HG03354 (cell line): Measurements from ENCODE around the gene FSTL3.
"Not testable (repeated sequence)": the region's sequence is repeated elsewhere in the genome, so short reads cannot be mapped to it uniquely, and the experiment has no call there.

Source experiments
- ATAC-seq: cut with Tn5 transposase; IDR thresholded peaks from one replicate; pipeline ENCODE4 v1.9.1; 2021; ENCODE audit warnings: mild to moderate bottlenecking; ENCODE audit not compliant: unreplicated experiment, poor library complexity, severe bottlenecking

FSTL3 gene

DNA sequence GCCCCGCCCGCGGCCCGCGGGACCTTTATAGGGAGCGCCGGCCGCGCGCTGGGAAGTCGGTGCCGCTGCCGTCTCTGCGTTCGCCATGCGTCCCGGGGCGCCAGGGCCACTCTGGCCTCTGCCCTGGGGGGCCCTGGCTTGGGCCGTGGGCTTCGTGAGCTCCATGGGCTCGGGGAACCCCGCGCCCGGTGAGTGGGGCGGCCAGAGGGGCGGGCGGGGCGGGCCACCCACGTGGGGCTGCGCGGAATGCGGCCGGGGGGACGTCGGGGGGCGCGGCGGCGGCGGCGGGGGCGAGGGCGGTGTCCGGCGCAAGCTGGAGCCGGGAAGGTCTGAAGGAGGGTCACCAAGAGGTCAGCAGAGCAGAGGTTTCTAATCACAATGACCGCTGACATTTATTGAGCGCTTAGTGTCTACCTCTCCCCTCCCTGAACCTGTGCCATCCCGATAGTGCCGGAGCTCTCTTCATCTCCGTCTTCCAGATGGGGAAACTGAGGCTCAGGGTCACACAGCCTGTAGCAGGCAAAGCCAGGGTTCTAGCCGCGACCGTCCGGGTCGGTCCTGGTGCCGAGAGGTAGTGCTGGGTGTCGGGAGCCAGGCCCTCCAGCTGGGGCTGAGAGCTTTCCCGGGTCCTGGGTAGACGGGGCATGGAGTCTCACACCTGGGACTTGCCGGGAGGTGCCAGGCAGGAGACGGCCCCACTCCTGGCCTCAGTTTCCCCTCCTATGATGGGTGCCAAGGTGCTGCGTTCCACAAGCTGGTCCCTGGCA is at the start of gene FSTL3:
TSS of gene FSTL3 (plus strand) at position 54 of the 767 bp plus-strand sequence. CDS start at position 86, 32 bp downstream.
- no peak for ATAC-seq

GRCh38 chr19:626566-626965 is 49.6 kb upstream of the FSTL3 start:
- not testable (repeated sequence) for ATAC-seq

DNA sequence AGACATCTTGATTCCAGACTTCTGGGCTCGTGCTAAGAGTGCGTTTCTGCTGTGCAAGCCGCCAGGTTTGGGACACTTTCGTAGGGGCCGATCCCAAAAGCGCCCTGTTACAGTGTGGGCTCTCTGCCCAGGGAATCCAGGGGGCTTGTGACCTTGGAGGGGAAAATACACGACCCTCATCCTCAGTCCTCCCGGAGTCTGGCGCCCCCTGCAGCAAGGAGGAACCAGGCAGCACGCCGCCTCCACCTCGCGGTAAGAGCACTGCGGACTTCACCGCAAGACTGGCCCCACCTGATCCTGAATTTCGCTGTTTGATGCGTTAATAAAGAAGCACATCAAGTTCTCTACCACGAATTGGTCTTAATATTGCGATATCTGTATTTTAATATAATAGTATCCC is 48.0 kb upstream of the FSTL3 start:
- ATAC-seq = no peak

- not testable (repeated sequence) for ATAC-seq
Measured at GRCh38 chr19:629515-629914, 46.7 kb upstream of the FSTL3 start.

DNA sequence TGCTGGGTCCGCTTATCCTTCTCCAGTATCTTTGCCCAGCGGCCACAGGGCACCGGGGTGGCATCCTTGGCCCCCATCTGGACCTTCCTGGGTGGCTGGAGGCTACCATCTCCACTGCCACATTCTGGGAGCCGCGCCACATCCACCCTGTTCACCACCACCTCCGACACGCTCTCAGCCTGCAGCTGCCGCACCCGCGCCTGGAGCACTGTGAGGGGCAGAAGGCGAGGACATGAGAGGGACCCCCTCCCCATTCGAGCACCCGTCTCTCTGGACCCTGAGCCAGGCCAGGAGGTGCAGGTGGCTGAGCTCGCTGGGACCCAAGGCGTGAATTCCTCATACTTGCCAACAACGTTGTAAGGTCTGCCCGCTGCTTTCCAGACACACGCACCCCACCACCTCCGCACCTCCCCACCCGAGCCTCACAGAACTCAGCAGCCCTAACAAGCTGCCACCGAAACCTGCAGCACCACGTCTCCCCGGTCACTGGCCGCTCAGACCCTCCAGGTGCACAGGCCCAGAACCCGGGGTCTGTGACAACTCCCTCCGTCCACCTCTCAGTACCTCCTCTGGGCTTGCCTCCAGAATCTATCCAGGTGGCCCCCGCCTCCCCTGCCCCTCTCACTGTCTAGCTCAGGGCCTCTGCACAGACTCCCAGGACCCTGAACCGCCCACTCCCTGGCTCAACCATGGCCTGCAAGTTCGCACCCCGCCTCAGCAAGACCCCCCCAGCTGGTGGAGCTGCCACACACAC is 46.1 kb upstream of the FSTL3 start:
- no peak for ATAC-seq

DNA sequence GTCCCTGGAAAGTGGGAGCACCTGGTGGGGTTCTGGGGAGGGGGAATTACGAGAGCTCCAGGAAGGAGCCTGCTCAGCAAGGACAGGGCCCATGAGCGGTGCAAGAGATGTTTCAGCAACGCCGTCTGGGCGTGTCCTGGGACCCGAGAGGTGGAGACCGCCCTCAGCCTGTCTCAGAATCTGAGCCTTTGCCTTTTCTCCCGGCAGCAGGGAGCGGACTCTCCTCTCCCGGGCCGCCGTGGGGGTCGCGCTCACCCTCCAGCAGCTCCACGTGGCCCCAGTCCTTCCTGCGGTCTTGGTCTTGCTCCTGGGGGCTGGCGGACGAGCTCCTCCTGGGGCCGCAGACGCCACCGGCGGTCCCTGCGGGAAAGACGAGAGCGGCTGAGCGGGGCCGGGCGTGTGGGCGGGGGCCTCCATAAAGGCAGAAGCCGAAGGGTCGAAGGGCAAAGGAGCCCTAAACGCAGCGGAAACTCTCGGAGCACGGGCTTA is 43.6 kb upstream of the FSTL3 start:
- ATAC-seq = peak; percentile 21

DNA sequence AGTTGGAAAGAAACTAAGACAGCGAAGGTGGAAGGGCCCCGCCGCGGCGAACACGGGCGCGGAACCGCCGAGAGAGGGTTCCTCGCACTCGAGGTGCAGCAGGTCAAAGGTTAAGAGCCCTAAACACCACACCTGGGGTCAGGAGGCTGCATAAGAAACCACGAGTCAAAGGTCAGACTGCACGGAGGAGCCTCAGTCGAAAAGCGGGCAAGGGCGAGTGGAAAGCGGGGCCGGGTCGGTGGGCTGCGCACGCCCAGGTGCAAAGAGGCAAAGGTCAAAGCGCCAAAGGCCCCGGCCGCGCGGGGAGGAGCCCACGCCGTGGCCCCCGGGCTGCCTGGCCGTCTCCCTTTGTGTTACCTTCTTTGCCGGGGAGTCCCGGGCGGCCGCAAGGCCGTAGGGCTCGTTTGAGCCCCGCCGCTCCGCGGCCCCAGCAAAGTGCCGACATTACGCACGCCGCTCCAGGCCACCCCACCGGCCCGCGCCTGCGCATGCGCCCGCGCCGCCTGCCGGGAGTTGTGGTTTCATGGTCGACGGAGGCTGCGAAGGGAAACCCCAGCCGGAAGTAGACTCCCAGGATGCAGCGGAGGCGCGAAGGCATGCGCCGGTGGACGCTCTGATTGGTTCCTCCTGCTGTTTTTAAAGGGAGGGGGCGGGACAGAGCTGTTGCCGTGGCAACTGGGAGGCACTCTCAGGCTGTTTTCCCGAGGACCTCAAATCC is 43.0 kb upstream of the FSTL3 start, which contains the start of gene POLRMT:
TSS of gene POLRMT (minus strand) at position 470 of the 718 bp plus-strand sequence. CDS start at position 445, 25 bp downstream.
- ATAC-seq = peak; percentile 81

- ATAC-seq = no peak
Measured at GRCh38 chr19:633786-634639, 42.2 kb upstream of the FSTL3 start.

GRCh38 chr19:634975-635652 is 41.1 kb upstream of the FSTL3 start:
- no peak for ATAC-seq

DNA sequence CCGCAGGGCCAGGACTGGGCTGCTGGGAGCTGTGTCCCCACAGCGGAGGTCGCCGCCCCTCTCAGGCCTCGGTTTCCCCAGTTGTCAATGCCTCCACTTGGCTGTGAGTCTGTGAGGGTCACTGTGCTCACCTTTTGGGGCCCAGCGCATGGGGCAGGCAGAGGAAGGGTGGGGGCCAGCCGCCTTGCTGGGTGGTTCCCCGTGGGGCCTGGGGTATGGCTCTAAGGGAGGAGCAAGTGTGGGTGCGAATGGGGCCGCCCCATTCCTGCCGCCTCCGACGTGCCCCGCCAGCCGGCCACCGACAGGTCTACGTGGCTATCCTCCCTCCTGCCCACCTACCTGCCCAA is 37.3 kb upstream of the FSTL3 start:
- ATAC-seq = no peak

DNA sequence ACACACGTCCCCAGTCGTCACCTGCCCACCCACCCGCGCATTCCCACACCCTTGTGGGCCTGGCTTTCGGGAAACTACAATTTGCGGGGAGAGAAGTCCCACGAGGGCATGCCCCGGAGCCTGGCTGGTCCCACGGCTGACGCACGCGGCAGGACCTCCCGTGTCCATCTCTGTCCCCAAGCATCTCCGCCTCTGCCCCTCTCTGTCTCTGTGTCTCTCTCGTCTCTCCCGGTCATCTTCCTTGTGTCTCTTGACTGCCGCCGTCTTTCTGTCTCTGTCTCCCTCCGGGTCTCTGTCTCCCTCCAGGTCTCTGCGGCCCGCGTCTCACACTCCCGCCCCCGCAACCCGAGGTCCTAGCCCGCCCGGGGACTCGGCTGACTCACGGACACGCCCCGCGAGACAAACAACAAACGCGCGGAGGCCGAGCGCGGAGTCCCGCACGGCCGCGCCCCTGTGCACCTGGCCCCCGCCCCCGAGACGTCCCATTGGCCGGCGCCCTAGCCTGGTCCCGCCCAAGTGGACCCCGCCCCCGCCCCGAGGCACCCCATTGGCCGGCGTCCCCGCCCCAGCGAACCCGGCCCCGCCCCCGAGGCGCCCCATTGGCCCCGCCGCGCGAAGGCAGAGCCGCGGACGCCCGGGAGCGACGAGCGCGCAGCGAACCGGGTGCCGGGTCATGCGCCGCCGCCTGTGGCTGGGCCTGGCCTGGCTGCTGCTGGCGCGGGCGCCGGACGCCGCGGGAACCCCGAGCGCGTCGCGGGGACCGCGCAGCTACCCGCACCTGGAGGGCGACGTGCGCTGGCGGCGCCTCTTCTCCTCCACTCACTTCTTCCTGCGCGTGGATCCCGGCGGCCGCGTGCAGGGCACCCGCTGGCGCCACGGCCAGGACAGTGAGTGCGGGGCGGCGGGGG is 36.7 kb upstream of the FSTL3 start, which contains the start of gene FGF22:
TSS of gene FGF22 (plus strand) at position 627 of the 908 bp plus-strand sequence. CDS start at position 674, 47 bp downstream.
- ATAC-seq = peak; percentile 60

DNA sequence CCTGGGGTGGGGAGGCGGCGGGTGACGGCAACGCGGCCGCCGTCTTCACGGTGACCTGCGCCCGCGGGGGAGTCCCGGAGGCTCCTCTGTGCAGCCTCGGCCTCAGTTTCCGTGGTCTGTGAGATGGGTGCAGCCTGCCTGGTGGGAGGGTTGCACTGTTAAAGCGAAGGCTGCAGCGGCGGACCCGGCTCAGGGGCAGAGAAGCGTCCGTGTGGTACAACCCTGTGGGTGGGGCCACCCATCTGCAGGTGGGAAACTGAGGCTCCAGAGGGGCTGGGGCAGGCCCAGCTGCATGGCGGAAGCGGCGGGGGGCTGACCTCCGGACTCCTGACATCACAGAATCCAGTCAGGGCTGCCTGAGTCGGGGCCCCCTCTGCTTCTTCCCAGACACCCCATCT is 36.0 kb upstream of the FSTL3 start:
- ATAC-seq = no peak

DNA sequence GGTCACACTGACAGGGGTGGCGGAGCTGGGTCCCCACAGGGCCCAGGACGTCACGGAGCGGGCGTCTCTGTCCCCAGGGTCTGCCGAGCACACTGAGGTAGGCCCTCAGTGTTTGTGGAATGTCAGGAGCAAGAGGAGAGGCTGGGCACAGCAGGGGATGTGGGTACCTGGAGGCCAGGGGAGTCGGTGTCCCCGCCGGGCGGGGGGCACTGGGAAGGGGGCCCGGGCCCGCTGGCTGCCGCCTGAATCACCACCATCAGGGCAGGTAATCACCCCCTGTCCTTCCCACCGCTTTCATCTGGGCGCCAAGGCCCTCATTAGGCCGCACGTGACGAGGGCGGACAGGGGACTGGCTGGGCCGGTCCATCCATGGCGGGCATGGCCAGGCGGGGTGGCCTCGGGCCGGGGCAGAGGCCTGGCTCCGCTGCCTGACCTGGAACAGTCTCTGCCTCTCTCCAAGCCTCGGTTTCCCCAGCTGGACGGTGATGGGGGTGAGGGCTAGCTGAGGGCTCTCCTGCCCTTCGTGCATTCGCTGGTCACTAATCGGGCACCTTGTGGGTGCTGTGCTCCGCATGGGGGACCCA is 35.5 kb upstream of the FSTL3 start:
- no peak for ATAC-seq

- ATAC-seq = no peak
Measured at GRCh38 chr19:641702-642101, 34.5 kb upstream of the FSTL3 start.

- ATAC-seq = no peak
Measured at GRCh38 chr19:642767-643727, 33.1 kb upstream of the FSTL3 start.

GRCh38 chr19:643736-644135 is 32.5 kb upstream of the FSTL3 start:
- no peak for ATAC-seq
